ENCODE data around the gene RYR1.
"Not testable (repeated sequence)": the region's sequence is repeated elsewhere in the genome, so short reads cannot be mapped to it uniquely, and the experiment has no call there.

Gene RYR1

GRCh38 chr19:38463365-38463764, 29.9 kb downstream of the RYR1 start:
- Histone ChIP-seq H3K27me3 (ENCODE audit: insufficient read depth, low read length) (no peaks in the 10 kb centered on the region), H3K36me3 (ENCODE audit: insufficient read depth, low read length) (no peaks in the 10 kb centered on the region), H2AFZ (ENCODE audit: low read length, unreplicated experiment) (no peak overlapping the region), H3K4me1 (ENCODE audit: control insufficient read depth, insufficient read depth, low read length, unreplicated experiment) (no peaks in the 10 kb centered on the region), H3K27ac (ENCODE audit: low read depth, low read length) (no peak overlapping the region), H3K79me2 (ENCODE audit: control insufficient read depth, insufficient read depth, low read length, unreplicated experiment) (no peaks in the 10 kb centered on the region), H3K4me3 (ENCODE audit: low read depth, low read length) (no peak overlapping the region)

- Histone ChIP-seq H2AFZ (ENCODE audit: low read length, unreplicated experiment) (no peak overlapping the region), H3K27me3 (ENCODE audit: insufficient read depth, low read length) (0 out of 2 replicates have a peak, but pooled peaks cover 3% of the 10 kb centered on the region), H3K4me3 (ENCODE audit: low read depth, low read length) (no peak overlapping the region), H3K27ac (ENCODE audit: low read depth, low read length) (no peak overlapping the region), H3K36me3 (ENCODE audit: insufficient read depth, low read length) (no peaks in the 10 kb centered on the region), H3K4me1 (ENCODE audit: control insufficient read depth, insufficient read depth, low read length, unreplicated experiment) (no peaks in the 10 kb centered on the region), H3K79me2 (ENCODE audit: control insufficient read depth, insufficient read depth, low read length, unreplicated experiment) (no peaks in the 10 kb centered on the region)
These were observed 31.1 kb downstream of the RYR1 start for GRCh38 chr19:38464421-38465082.

- Histone ChIP-seq H3K27ac (ENCODE audit: low read depth, low read length) (no peak overlapping the region), H3K36me3 (ENCODE audit: insufficient read depth, low read length) (no peaks in the 10 kb centered on the region), H3K4me1 (ENCODE audit: control insufficient read depth, insufficient read depth, low read length, unreplicated experiment) (no peaks in the 10 kb centered on the region), H3K27me3 (ENCODE audit: insufficient read depth, low read length) (peaks cover 6% of the 10 kb centered on the region; the same call in 1 of the 2 replicates), H2AFZ (ENCODE audit: low read length, unreplicated experiment) (no peak overlapping the region), H3K4me3 (ENCODE audit: low read depth, low read length) (no peak overlapping the region), H3K79me2 (ENCODE audit: control insufficient read depth, insufficient read depth, low read length, unreplicated experiment) (no peaks in the 10 kb centered on the region)
These were observed 32.6 kb downstream of the RYR1 start for GRCh38 chr19:38466050-38466449.

- H2AFZ ChIP-seq (ENCODE audit: low read length, unreplicated experiment) = no peak overlapping the region
- no peaks in the 10 kb centered on the region for H3K36me3 ChIP-seq (ENCODE audit: insufficient read depth, low read length)
- no peaks in the 10 kb centered on the region for H3K79me2 ChIP-seq (ENCODE audit: control insufficient read depth, insufficient read depth, low read length, unreplicated experiment)
- no peak overlapping the region for H3K4me3 ChIP-seq (ENCODE audit: low read depth, low read length)
- H3K4me1 ChIP-seq (ENCODE audit: control insufficient read depth, insufficient read depth, low read length, unreplicated experiment) = no peaks in the 10 kb centered on the region
- peaks cover 6% of the 10 kb centered on the region; the same call in 1 of the 2 replicates for H3K27me3 ChIP-seq (ENCODE audit: insufficient read depth, low read length)
- no peak overlapping the region for H3K27ac ChIP-seq (ENCODE audit: low read depth, low read length)
These were observed 34.3 kb downstream of the RYR1 start for GRCh38 chr19:38467541-38468525.

GRCh38 chr19:38469151-38469550, 35.7 kb downstream of the RYR1 start:
- H3K36me3 ChIP-seq (ENCODE audit: insufficient read depth, low read length) = no peaks in the 10 kb centered on the region
- no peak overlapping the region for H2AFZ ChIP-seq (ENCODE audit: low read length, unreplicated experiment)
- no peaks in the 10 kb centered on the region for H3K79me2 ChIP-seq (ENCODE audit: control insufficient read depth, insufficient read depth, low read length, unreplicated experiment)
- peaks cover 6% of the 10 kb centered on the region; the same call in 1 of the 2 replicates for H3K27me3 ChIP-seq (ENCODE audit: insufficient read depth, low read length)
- no peak overlapping the region for H3K4me3 ChIP-seq (ENCODE audit: low read depth, low read length)
- no peak overlapping the region for H3K27ac ChIP-seq (ENCODE audit: low read depth, low read length)
- H3K4me1 ChIP-seq (ENCODE audit: control insufficient read depth, insufficient read depth, low read length, unreplicated experiment) = no peaks in the 10 kb centered on the region

- Histone ChIP-seq H3K27ac (ENCODE audit: low read depth, low read length) (no peak overlapping the region), H2AFZ (ENCODE audit: low read length, unreplicated experiment) (no peak overlapping the region), H3K79me2 (ENCODE audit: control insufficient read depth, insufficient read depth, low read length, unreplicated experiment) (no peaks in the 10 kb centered on the region), H3K36me3 (ENCODE audit: insufficient read depth, low read length) (no peaks in the 10 kb centered on the region), H3K27me3 (ENCODE audit: insufficient read depth, low read length) (peaks cover 6% of the 10 kb centered on the region; the same call in 1 of the 2 replicates), H3K4me1 (ENCODE audit: control insufficient read depth, insufficient read depth, low read length, unreplicated experiment) (no peaks in the 10 kb centered on the region), H3K4me3 (ENCODE audit: low read depth, low read length) (no peak overlapping the region)
These were observed 37.4 kb downstream of the RYR1 start for GRCh38 chr19:38470788-38471480.

GRCh38 chr19:38472725-38473124, 39.2 kb downstream of the RYR1 start:
- H3K79me2 ChIP-seq (ENCODE audit: control insufficient read depth, insufficient read depth, low read length, unreplicated experiment); H3K27ac ChIP-seq (ENCODE audit: low read depth, low read length); H3K27me3 ChIP-seq (ENCODE audit: insufficient read depth, low read length); H3K4me3 ChIP-seq (ENCODE audit: low read depth, low read length); H3K4me1 ChIP-seq (ENCODE audit: control insufficient read depth, insufficient read depth, low read length, unreplicated experiment); H3K36me3 ChIP-seq (ENCODE audit: insufficient read depth, low read length); H2AFZ ChIP-seq (ENCODE audit: low read length, unreplicated experiment): not testable (repeated sequence)

- peaks cover 6% of the 10 kb centered on the region; the same call in 1 of the 2 replicates for H3K27me3 ChIP-seq (ENCODE audit: insufficient read depth, low read length)
- no peak overlapping the region for H3K27ac ChIP-seq (ENCODE audit: low read depth, low read length)
- no peaks in the 10 kb centered on the region for H3K36me3 ChIP-seq (ENCODE audit: insufficient read depth, low read length)
- H3K4me1 ChIP-seq (ENCODE audit: control insufficient read depth, insufficient read depth, low read length, unreplicated experiment) = no peaks in the 10 kb centered on the region
- H3K4me3 ChIP-seq (ENCODE audit: low read depth, low read length) = no peak overlapping the region
- no peak overlapping the region for H2AFZ ChIP-seq (ENCODE audit: low read length, unreplicated experiment)
- no peaks in the 10 kb centered on the region for H3K79me2 ChIP-seq (ENCODE audit: control insufficient read depth, insufficient read depth, low read length, unreplicated experiment)
These were observed 39.7 kb downstream of the RYR1 start for GRCh38 chr19:38473201-38473600.

- Histone ChIP-seq H3K36me3 (ENCODE audit: insufficient read depth, low read length) (no peaks in the 10 kb centered on the region), H2AFZ (ENCODE audit: low read length, unreplicated experiment) (no peak overlapping the region), H3K4me3 (ENCODE audit: low read depth, low read length) (no peak overlapping the region), H3K27ac (ENCODE audit: low read depth, low read length) (no peak overlapping the region), H3K4me1 (ENCODE audit: control insufficient read depth, insufficient read depth, low read length, unreplicated experiment) (no peaks in the 10 kb centered on the region), H3K27me3 (ENCODE audit: insufficient read depth, low read length) (peaks cover 3% of the 10 kb centered on the region; the same call in 1 of the 2 replicates), H3K79me2 (ENCODE audit: control insufficient read depth, insufficient read depth, low read length, unreplicated experiment) (no peaks in the 10 kb centered on the region)
These were observed 41.7 kb downstream of the RYR1 start for GRCh38 chr19:38475176-38475575.

- H3K4me1 ChIP-seq (ENCODE audit: control insufficient read depth, insufficient read depth, low read length, unreplicated experiment) = no peaks in the 10 kb centered on the region
- no peaks in the 10 kb centered on the region for H3K79me2 ChIP-seq (ENCODE audit: control insufficient read depth, insufficient read depth, low read length, unreplicated experiment)
- no peak overlapping the region for H2AFZ ChIP-seq (ENCODE audit: low read length, unreplicated experiment)
- H3K27me3 ChIP-seq (ENCODE audit: insufficient read depth, low read length) = no peaks in the 10 kb centered on the region
- no peak overlapping the region for H3K27ac ChIP-seq (ENCODE audit: low read depth, low read length)
- no peaks in the 10 kb centered on the region for H3K36me3 ChIP-seq (ENCODE audit: insufficient read depth, low read length)
- H3K4me3 ChIP-seq (ENCODE audit: low read depth, low read length) = no peak overlapping the region
These were observed 44.9 kb downstream of the RYR1 start for GRCh38 chr19:38478273-38478971.

All from ACC112 (cell line).